HG03342 (cell line): ENCODE data around the gene HBG1.
"Not testable (repeated sequence)": the region's sequence is repeated elsewhere in the genome, so short reads cannot be mapped to it uniquely, and the experiment has no call there.

Experiments used
- ATAC-seq: cut with Tn5 transposase; IDR thresholded peaks from one replicate; pipeline ENCODE4 v1.9.1; 2021; ENCODE audit warnings: mild to moderate bottlenecking, moderate library complexity; ENCODE audit not compliant: unreplicated experiment

Gene HBG1

GRCh38 chr11:5248498-5248897 is 1.2 kb downstream of the HBG1 start:
- not testable (repeated sequence) for ATAC-seq

GRCh38 chr11:5247472-5248192 is 2.0 kb downstream of the HBG1 start:
- ATAC-seq = no peak

GRCh38 chr11:5246772-5247471 is 2.7 kb downstream of the HBG1 start:
- ATAC-seq = no peak

GRCh38 chr11:5245155-5245554 is 4.5 kb downstream of the HBG1 start:
- ATAC-seq = no peak

- no peak for ATAC-seq
These were observed 5.9 kb downstream of the HBG1 start for GRCh38 chr11:5243816-5244180.

- ATAC-seq = peak; percentile 63
These were observed 6.5 kb downstream of the HBG1 start for GRCh38 chr11:5242933-5243815.

GRCh38 chr11:5242208-5242607 is 7.4 kb downstream of the HBG1 start:
- no peak for ATAC-seq

- no peak for ATAC-seq
These were observed 8.2 kb downstream of the HBG1 start for GRCh38 chr11:5241458-5241857.

GRCh38 chr11:5240458-5240857 is 9.2 kb downstream of the HBG1 start:
- no peak for ATAC-seq

GRCh38 chr11:5240056-5240455 is 9.6 kb downstream of the HBG1 start:
- ATAC-seq = no peak

- no peak for ATAC-seq
These were observed 10.6 kb downstream of the HBG1 start for GRCh38 chr11:5239046-5239445.

GRCh38 chr11:5238486-5238885 is 11.2 kb downstream of the HBG1 start:
- ATAC-seq = no peak

- no peak for ATAC-seq
These were observed 12.2 kb downstream of the HBG1 start for GRCh38 chr11:5237420-5237819.

- no peak for ATAC-seq
These were observed 14.1 kb downstream of the HBG1 start for GRCh38 chr11:5235364-5236095.

- ATAC-seq = peak; percentile 70
These were observed 15.2 kb downstream of the HBG1 start, which contains the start of gene HBD for GRCh38 chr11:5234381-5234834. Gene HBD, minus strand, starts transcription at chr11:5234483. Its CDS starts 50 bp downstream, at chr11:5234433.

- no peak for ATAC-seq
These were observed 16.4 kb downstream of the HBG1 start for GRCh38 chr11:5233307-5233706.

- no peak for ATAC-seq
These were observed 16.8 kb downstream of the HBG1 start for GRCh38 chr11:5232821-5233220.

- ATAC-seq = no peak
These were observed 17.5 kb downstream of the HBG1 start for GRCh38 chr11:5232176-5232575.

- no peak for ATAC-seq
These were observed 18.5 kb downstream of the HBG1 start for GRCh38 chr11:5231111-5231510.

GRCh38 chr11:5230266-5230665 is 19.4 kb downstream of the HBG1 start:
- no peak for ATAC-seq

- ATAC-seq = no peak
These were observed 19.9 kb downstream of the HBG1 start for GRCh38 chr11:5229796-5230195.
